ENCODE data around the gene SFMBT1.

GRCh38 chr3:52917044-52917443 lies 128.8 kb downstream of the SFMBT1 start:
- TF ChIP-seq YY1 (IDR thresholded peaks at IDR 0.05; ENCODE audit: insufficient read depth, insufficient read length) (no peak), ZNF274 (IDR thresholded peaks at IDR 0.05; ENCODE audit: low read depth, low read length) (no peak), SUZ12 (IDR thresholded peaks at IDR 0.05; ENCODE audit: extremely low read depth, insufficient read depth, insufficient read length) (no peak)

Measured in NT2/D1 (cell line).